MCF 10A (cell line): ENCODE results near the gene TMED8. TPM values are rescaled to one million over a fixed set of nuclear protein-coding genes. Genes with fewer than 3 reads are reported as not detected.

Experiments used
- Bru-seq: library from RNA; stranded (reverse); fragments of 400-500 nt; gene quantifications from one replicate; lab custom pipeline; 2021; lab: Mats Ljungman, UMichigan
- BruChase-seq, 2 experiments: library from RNA; stranded (reverse); fragments of 400-500 nt; gene quantifications; one replicate each; lab custom pipeline; 2021; lab: Mats Ljungman, UMichigan
- BruUV-seq: library from RNA; stranded (reverse); fragments of 400-500 nt; replicated peaks from 2 replicates; lab custom pipeline; 2021; lab: Mats Ljungman, UMichigan
- CTCF ChIA-PET: fragments of 300-600 bp; sonication (Branson Sonifier 250); formaldehyde crosslinking; extraction: SDS; loops from one replicate; lab custom pipeline; 2021; ENCODE audit warnings: antibody characterized with exemption, inconsistent platforms; lab: Yijun Ruan, JAX
- POLR2A ChIA-PET: fragments of 300-600, 350-650 bp; sonication (Branson Sonifier 250); formaldehyde crosslinking; extraction: SDS; loops from one replicate; lab custom pipeline; 2020; ENCODE audit warnings: antibody characterized with exemption, inconsistent platforms; lab: Yijun Ruan, JAX
- DNase-seq: peaks from one replicate; pipeline ENCODE4 v3.0.0-alpha.2; 2018; ENCODE audit not compliant: unreplicated experiment
- H3K27ac Mint-ChIP-seq: one replicate; pipeline ENCODE4 v1.8.0; 2022; ENCODE audit warnings: mild to moderate bottlenecking, low read depth, mixed read lengths; ENCODE audit not compliant: unreplicated experiment
- H3K27me3 Mint-ChIP-seq: one replicate; pipeline ENCODE4 v1.8.0; 2022; ENCODE audit warnings: mixed read lengths; ENCODE audit not compliant: insufficient read depth, unreplicated experiment
- H3K36me3 Mint-ChIP-seq: one replicate; pipeline ENCODE4 v1.8.0; 2022; ENCODE audit warnings: mild to moderate bottlenecking, moderate library complexity, mixed read lengths; ENCODE audit not compliant: insufficient read depth, unreplicated experiment
- H3K4me1 Mint-ChIP-seq: one replicate; pipeline ENCODE4 v1.8.0; 2022; ENCODE audit warnings: mixed read lengths; ENCODE audit not compliant: insufficient read depth, unreplicated experiment
- H3K4me3 Mint-ChIP-seq: one replicate; pipeline ENCODE4 v1.8.0; 2022; ENCODE audit warnings: mild to moderate bottlenecking, moderate library complexity, mixed read lengths; ENCODE audit not compliant: unreplicated experiment
- H3K9me3 Mint-ChIP-seq: one replicate; pipeline ENCODE4 v1.8.0; 2022; ENCODE audit warnings: mixed read lengths; ENCODE audit not compliant: unreplicated experiment
- CTCF ChIP-seq: fragments of 200-600 bp; IDR thresholded peaks from one replicate; pipeline ENCODE4 v1.8.0; 2022; ENCODE audit warnings: antibody characterized with exemption, mild to moderate bottlenecking; ENCODE audit not compliant: unreplicated experiment
- intact Hi-C: fragments of 100-400 bp; cut with micrococcal nuclease; formaldehyde crosslinking; loops from 2 replicates; pipeline ENCODE4 v1.14.1; 2022
- long read RNA-seq: library from polyadenylated mRNA; stranded (forward); transcript quantifications from one replicate; pipeline ENCODE4 v2.0.0, GENCODE V29; 2022
- total RNA-seq: library from RNA; stranded (reverse); gene quantifications from 2 replicates; pipeline ENCODE4 v1.2.3, GENCODE V29; 2022

Gene TMED8
- total RNA-seq (9.3 and 12.9 TPM in 2 replicates), Bru-seq, nascent RNA (percentile 61 among the genes with signal in this experiment), BruChase-seq, experiment 1, labeled RNA remaining after a 6-hour chase (percentile 89 among the genes with signal in this experiment), BruChase-seq, experiment 2, labeled RNA remaining after a 2-hour chase (percentile 78 among the genes with signal in this experiment)
- long read RNA-seq, full-length matches to known transcripts: 3 of 14 reads
- long read RNA-seq, partial matches to known transcripts: 0 of 14 reads
- long read RNA-seq, other reads (novel, unspliced or antisense): 11 of 14 reads

- H3K36me3 Mint-ChIP-seq: no peaks in the 10 kb centered on the region
Measured at GRCh38 chr14:77376771-77377501, at the start of gene TMED8, which contains the start of gene SAMD15. TMED8 (minus strand) TSS chr14:77377094; CDS start chr14:77377053, 41 bp downstream. SAMD15 (plus strand) TSS chr14:77377379; CDS start chr14:77377419, 40 bp downstream.

GRCh38 chr14:77426396-77426795 is 49.5 kb upstream of the TMED8 start:
- ChIA-PET CTCF (no interaction called here), POLR2A (interaction anchor here (1.6 kb wide), 1 partner anchor 11 kb away, joined by 4 read pairs; no protein-coding TSS in a partner anchor)
- intact Hi-C loops: no loop called here
- Mint-ChIP-seq H3K9me3 (no peaks in the 10 kb centered on the region), H3K27me3 (no peaks in the 10 kb centered on the region), H3K4me1 (peaks cover 3% of the 10 kb centered on the region), H3K36me3 (peaks cover 86% of the 10 kb centered on the region), H3K4me3 (no peak overlapping the region), H3K27ac (no peak overlapping the region)
- DNase-seq: no peak
- no TSS peak for BruUV-seq
- TF ChIP-seq CTCF: no peak

More at GRCh38 chr14:77376771-77377501, at the start of gene TMED8, which contains the start of gene SAMD15:
- no TSS peak for BruUV-seq
- peak; percentile 13 for TF ChIP-seq CTCF
- CTCF ChIA-PET: interaction anchor here (0.6 to 1.3 kb wide), 4 partner anchors 10 to 1722 kb away, joined by 3 to 8 read pairs (median 4); no protein-coding TSS in a partner anchor
- no peaks in the 10 kb centered on the region for H3K27me3 Mint-ChIP-seq
- POLR2A ChIA-PET: interaction anchor here (0.6 to 3.0 kb wide), 22 partner anchors 9 to 564 kb away, joined by 3 to 15 read pairs (median 3); partner anchors contain the start of genes ANGEL1, GSTZ1, POMT2 and TMEM63C
- peaks cover 12% of the 10 kb centered on the region for H3K4me1 Mint-ChIP-seq
- H3K4me3 Mint-ChIP-seq: no peak within 1 kb of the TSS
- peak; percentile 75 for DNase-seq
- no peak within 1 kb of the TSS for H3K27ac Mint-ChIP-seq
- H3K9me3 Mint-ChIP-seq: no peaks in the 10 kb centered on the region
- intact Hi-C loops: no loop called here

GRCh38 chr14:77424862-77425261 is 48.0 kb upstream of the TMED8 start:
- no peak for DNase-seq
- ChIA-PET CTCF (no interaction called here), POLR2A (interaction anchor here (0.6 kb wide), 1 partner anchor 47 kb away, joined by 4 read pairs; no protein-coding TSS in a partner anchor)
- no TSS peak for BruUV-seq
- Mint-ChIP-seq H3K27ac (no peak overlapping the region), H3K9me3 (peaks cover 5% of the 10 kb centered on the region), H3K4me1 (peaks cover 7% of the 10 kb centered on the region), H3K4me3 (no peak overlapping the region), H3K27me3 (no peaks in the 10 kb centered on the region), H3K36me3 (peaks cover 73% of the 10 kb centered on the region)
- TF ChIP-seq CTCF: no peak
- intact Hi-C loops: no loop called here

GRCh38 chr14:77423423-77423822 is 46.5 kb upstream of the TMED8 start, which contains the start of gene NOXRED1:
NOXRED1 (minus strand) TSS chr14:77423523; CDS start chr14:77422889, 634 bp downstream.
- Mint-ChIP-seq H3K27ac (no peak within 1 kb of the TSS), H3K27me3 (no peaks in the 10 kb centered on the region), H3K36me3 (peaks cover 59% of the 10 kb centered on the region), H3K4me1 (peaks cover 7% of the 10 kb centered on the region), H3K4me3 (no peak within 1 kb of the TSS), H3K9me3 (peaks cover 9% of the 10 kb centered on the region)
- POLR2A ChIA-PET: no interaction called here
- CTCF ChIA-PET: no interaction called here
- DNase-seq: no peak
- no TSS peak for BruUV-seq
- intact Hi-C loops: no loop called here
- no peak for TF ChIP-seq CTCF
